ENCODE data around the gene RUNDC3A.
A peak's percentile ranks its signal among the peaks of the same experiment; 100 is the strongest.
"Not testable (repeated sequence)": the region's sequence is repeated elsewhere in the genome, so short reads cannot be mapped to it uniquely, and the experiment has no call there.

RUNDC3A gene

GRCh38 chr17:44359006-44359405 is 50.6 kb downstream of the RUNDC3A start:
- DNase-seq (ENCODE audit: low spot score), result no peak

- DNase-seq (ENCODE audit: low spot score), result no peak
Observed at GRCh38 chr17:44359458-44360143, 51.2 kb downstream of the RUNDC3A start.

GRCh38 chr17:44360144-44360533 is 51.7 kb downstream of the RUNDC3A start:
- DNase-seq (ENCODE audit: low spot score), result peak; percentile 40

- no peak for DNase-seq (ENCODE audit: low spot score)
Observed at GRCh38 chr17:44360826-44361225, 52.4 kb downstream of the RUNDC3A start.

GRCh38 chr17:44361292-44362260 is 53.2 kb downstream of the RUNDC3A start:
- no peak for DNase-seq (ENCODE audit: low spot score)

GRCh38 chr17:44362459-44362948 is 54.1 kb downstream of the RUNDC3A start:
- DNase-seq (ENCODE audit: low spot score), result no peak

- no peak for DNase-seq (ENCODE audit: low spot score)
Observed at GRCh38 chr17:44362949-44363612, 54.7 kb downstream of the RUNDC3A start.

- peak; percentile 57 for DNase-seq (ENCODE audit: low spot score)
Observed at GRCh38 chr17:44363613-44364159, 55.3 kb downstream of the RUNDC3A start, which contains the start of gene FAM171A2. TSS of gene FAM171A2 (minus strand) at chr17:44363853. CDS start at chr17:44363714, 139 bp downstream.

- DNase-seq (ENCODE audit: low spot score), result not testable (repeated sequence)
Observed at GRCh38 chr17:44365051-44365450, 56.6 kb downstream of the RUNDC3A start.

GRCh38 chr17:44367231-44367979 is 59.0 kb downstream of the RUNDC3A start:
- no peak for DNase-seq (ENCODE audit: low spot score)
